Neural cell (in vitro differentiated cells): Measurements from ENCODE around the gene IL12RB2.

Experiments
- CTCF ChIP-seq: fragments of 450-650 bp; IDR thresholded peaks from 2 replicates; pipeline ENCODE4 v1.5.1; 2014; ENCODE audit warnings: antibody characterized with exemption, mild to moderate bottlenecking, moderate library complexity; ENCODE audit not compliant: poor library complexity, severe bottlenecking
- EZH2 ChIP-seq: fragments of 200-600, 300-800 bp; shearing (Covaris generic), sonication (generic); IDR thresholded peaks from 2 replicates; pipeline ENCODE4 v1.6.1; 2014; ENCODE audit warnings: antibody characterized with exemption, low read length, borderline replicate concordance, mild to moderate bottlenecking; ENCODE audit not compliant: insufficient read depth, poor library complexity, severe bottlenecking
- POLR2AphosphoS5 ChIP-seq: IDR thresholded peaks from 2 replicates; pipeline ENCODE4 v1.6.1; 2012

GRCh38 chr1:67372136-67372535, 64.5 kb downstream of the IL12RB2 start:
- TF ChIP-seq CTCF (no peak), EZH2 (no peak), POLR2AphosphoS5 (no peak)
